ENCODE measurements around the gene TEPSIN. TPM values are rescaled to one million over a fixed set of nuclear protein-coding genes. Genes with fewer than 3 reads are reported as not detected.

TEPSIN gene
- total RNA-seq, 4 donors from 2014 or later: 15.5 to 32.9 (median 24.3) TPM

DNA sequence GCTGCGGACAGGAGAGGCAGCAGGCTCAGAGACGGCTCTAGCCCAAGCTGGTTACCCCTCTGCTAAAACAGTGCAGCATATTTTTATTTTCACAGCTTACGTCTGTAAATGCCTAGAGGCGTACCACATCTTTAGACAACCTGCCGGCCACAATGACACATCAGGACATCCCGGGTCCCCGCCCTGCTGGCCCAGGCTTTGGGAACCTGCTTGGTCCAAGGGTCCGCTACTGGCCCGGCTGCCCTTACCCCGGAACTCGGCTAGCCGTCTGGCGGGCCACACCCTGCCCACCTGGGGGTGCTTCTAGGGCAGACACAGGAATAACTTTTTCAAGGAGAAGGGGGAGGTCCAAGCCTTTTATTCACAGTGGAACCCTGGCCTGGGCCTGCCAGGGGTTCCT, 20.4 kb downstream of the TEPSIN start:
- in situ Hi-C loops (cut with MboI; ENCODE audit: low sequenced_read_pairs in 4 of 4) (no loop called here), intact Hi-C loops (cut with DNase I; ENCODE audit: low total_unique reads) (no loop called here)
- Histone ChIP-seq H3K27me3 (no peaks in the 10 kb centered on the region), H3K9me3 (no peaks in the 10 kb centered on the region), H3K4me1 (peaks cover 11 to 15% of the 10 kb centered on the region in 2 donors), H3K36me3 (peaks cover 0 to 5% of the 10 kb centered on the region in 2 donors), H3K27ac (no peak overlapping the region), H3K4me3 (no peak overlapping the region)
- TF ChIP-seq POLR2A (IDR thresholded peaks at IDR 0.05) (no peak), CTCF (IDR thresholded peaks at IDR 0.05 in 4 of 5, conservative IDR thresholded peaks at IDR 0.05 in 1 of 5) (no peak)
- DNase-seq (no peak), ATAC-seq (no peak)

DNA sequence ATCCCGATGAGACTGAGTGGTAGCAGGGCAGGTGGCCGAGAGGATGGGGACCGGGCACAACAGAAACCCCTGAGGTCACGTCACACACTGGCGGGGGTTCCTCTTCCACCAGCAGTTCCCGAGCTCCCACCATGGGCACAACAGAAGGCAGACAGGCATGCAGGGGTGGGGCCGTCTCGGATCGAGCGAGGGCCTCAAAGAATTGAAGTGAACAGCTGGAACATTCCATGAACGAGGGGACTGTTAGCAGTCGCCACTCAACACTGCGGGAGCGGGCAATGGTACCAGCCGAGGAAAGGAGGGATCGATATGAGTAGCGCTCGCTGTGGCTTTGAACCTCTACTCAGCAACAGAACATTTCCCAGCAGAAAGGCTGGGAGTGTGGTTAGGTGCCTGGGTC, 21.4 kb downstream of the TEPSIN start:
- Histone ChIP-seq H3K4me1 (peaks cover 11 to 12% of the 10 kb centered on the region in 2 donors), H3K9me3 (no peaks in the 10 kb centered on the region), H3K27me3 (no peaks in the 10 kb centered on the region), H3K27ac (no peak overlapping the region), H3K4me3 (no peak overlapping the region), H3K36me3 (peaks cover 0 to 5% of the 10 kb centered on the region in 2 donors)
- ATAC-seq (no peak), DNase-seq (no peak)
- in situ Hi-C loops (cut with MboI; ENCODE audit: low sequenced_read_pairs in 4 of 4) (no loop called here), intact Hi-C loops (cut with DNase I; ENCODE audit: low total_unique reads) (no loop called here)
- no peak for TF ChIP-seq CTCF (IDR thresholded peaks at IDR 0.05 in 4 of 5, conservative IDR thresholded peaks at IDR 0.05 in 1 of 5)
- no peak for TF ChIP-seq POLR2A (IDR thresholded peaks at IDR 0.05)

GRCh38 chr17:81213978-81214377, 24.9 kb downstream of the TEPSIN start:
- H3K36me3 ChIP-seq: no peaks in the 10 kb centered on the region
- no peaks in the 10 kb centered on the region for H3K27me3 ChIP-seq
- intact Hi-C loops (cut with DNase I; ENCODE audit: low total_unique reads) (no loop called here), in situ Hi-C loops (cut with MboI; ENCODE audit: low sequenced_read_pairs in 4 of 4) (no loop called here)
- ATAC-seq (no peak), DNase-seq (no peak)
- TF ChIP-seq CTCF (IDR thresholded peaks at IDR 0.05 in 4 of 5, conservative IDR thresholded peaks at IDR 0.05 in 1 of 5) (no peak), POLR2A (IDR thresholded peaks at IDR 0.05) (no peak)
- H3K27ac ChIP-seq: no peak overlapping the region
- no peaks in the 10 kb centered on the region for H3K4me1 ChIP-seq
- H3K9me3 ChIP-seq: no peaks in the 10 kb centered on the region
- H3K4me3 ChIP-seq: no peak overlapping the region

DNA sequence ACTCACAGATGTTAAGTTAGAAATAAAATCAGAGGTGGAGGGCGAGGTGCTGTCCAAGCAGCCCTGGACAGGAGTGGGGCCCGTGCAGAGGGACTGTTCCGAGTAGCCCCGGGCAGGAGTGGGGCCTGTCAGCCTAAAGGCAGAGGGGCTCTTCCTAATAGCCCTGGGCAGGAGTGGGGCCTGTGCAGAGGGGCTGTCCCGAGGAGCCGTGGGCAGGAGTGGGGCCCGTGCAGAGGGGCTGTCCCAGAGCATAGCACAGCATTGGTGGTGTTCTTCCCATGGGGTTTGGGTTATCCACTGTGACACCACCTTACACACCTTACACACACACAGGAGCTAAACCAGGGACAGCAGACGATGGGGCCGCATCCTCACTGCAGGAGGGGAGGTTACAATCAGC, 26.5 kb downstream of the TEPSIN start:
- Histone ChIP-seq H3K27ac (no peak overlapping the region), H3K36me3 (no peaks in the 10 kb centered on the region), H3K9me3 (no peaks in the 10 kb centered on the region), H3K4me3 (no peak overlapping the region), H3K27me3 (no peaks in the 10 kb centered on the region), H3K4me1 (no peaks in the 10 kb centered on the region)
- DNase-seq (no peak), ATAC-seq (no peak)
- TF ChIP-seq POLR2A (IDR thresholded peaks at IDR 0.05) (no peak), CTCF (IDR thresholded peaks at IDR 0.05 in 4 of 5, conservative IDR thresholded peaks at IDR 0.05 in 1 of 5) (no peak)
- intact Hi-C loops (cut with DNase I; ENCODE audit: low total_unique reads): no loop called here
- in situ Hi-C loops (cut with MboI; ENCODE audit: low sequenced_read_pairs in 4 of 4): no loop called here

- ATAC-seq (no peak), DNase-seq (no peak)
- Histone ChIP-seq H3K27me3 (no peaks in the 10 kb centered on the region), H3K36me3 (no peaks in the 10 kb centered on the region), H3K9me3 (no peaks in the 10 kb centered on the region), H3K4me1 (no peaks in the 10 kb centered on the region), H3K27ac (no peak overlapping the region), H3K4me3 (no peak overlapping the region)
- TF ChIP-seq CTCF (IDR thresholded peaks at IDR 0.05 in 4 of 5, conservative IDR thresholded peaks at IDR 0.05 in 1 of 5) (no peak), POLR2A (IDR thresholded peaks at IDR 0.05) (no peak)
- in situ Hi-C loops (cut with MboI; ENCODE audit: low sequenced_read_pairs in 4 of 4): no loop called here
- intact Hi-C loops (cut with DNase I; ENCODE audit: low total_unique reads): no loop called here
Observed at GRCh38 chr17:81210868-81211267, 28.0 kb downstream of the TEPSIN start.
